HepG2 (cell line): ENCODE measurements around the gene ITIH3. TPM values are rescaled to one million over a fixed set of nuclear protein-coding genes. Genes with fewer than 3 reads are reported as not detected.
A peak's percentile ranks its signal among the peaks of the same experiment; 100 is the strongest.

ENCODE experiments used
- ATF1 ChIP-seq: IDR thresholded peaks from 2 replicates; pipeline ENCODE4 v1.6.1; 2016; ENCODE audit warnings: mild to moderate bottlenecking, control low read depth
- BCLAF1 ChIP-seq: fragments of 450-650 bp; IDR thresholded peaks from 2 replicates; pipeline ENCODE4 v1.6.1; 2017; ENCODE audit warnings: mild to moderate bottlenecking
- CHD4 ChIP-seq: fragments of 200-600 bp; sonication (generic); IDR thresholded peaks from 2 replicates; pipeline ENCODE4 v1.7.0; 2017; ENCODE audit warnings: mild to moderate bottlenecking, low read length, borderline replicate concordance
- HHEX ChIP-seq: IDR thresholded peaks from 2 replicates; pipeline ENCODE4 v1.6.1; 2016; ENCODE audit warnings: control low read depth
- KAT7 ChIP-seq: IDR thresholded peaks from 2 replicates; pipeline ENCODE4 v1.6.1; 2018; ENCODE audit warnings: borderline replicate concordance, missing compliant biosample characterization
- MXD3 ChIP-seq: IDR thresholded peaks from 2 replicates; pipeline ENCODE4 v1.6.1; 2016; ENCODE audit warnings: mild to moderate bottlenecking, missing biosample characterization, missing genetic modification reagents
- ONECUT2 ChIP-seq: sonication (generic); formaldehyde crosslinking; IDR thresholded peaks from 2 replicates; pipeline ENCODE4 v1.4.0; 2020; ENCODE audit warnings: missing genetic modification reagents
- PPARG ChIP-seq: conservative IDR thresholded peaks from 2 replicates; pipeline ENCODE4 v1.6.1; 2016; ENCODE audit warnings: missing biosample characterization, missing genetic modification reagents
- RELA ChIP-seq: sonication (generic); formaldehyde crosslinking; IDR thresholded peaks from 2 replicates; pipeline ENCODE4 v1.4.0; 2020; ENCODE audit warnings: missing genetic modification reagents
- RFX5 ChIP-seq: IDR thresholded peaks from 2 replicates; pipeline ENCODE4 v1.6.1; 2011; ENCODE audit warnings: low read depth, low read length, improper control_type of control experiment
- TBX3 ChIP-seq: fragments of 450-650 bp; IDR thresholded peaks from 2 replicates; pipeline ENCODE4 v1.6.1; 2017; ENCODE audit warnings: antibody characterized with exemption, mild to moderate bottlenecking, inconsistent platforms, borderline replicate concordance
- ZC3H13 ChIP-seq: sonication (generic); formaldehyde crosslinking; IDR thresholded peaks from 2 replicates; pipeline ENCODE4 v1.8.1; 2023; ENCODE audit warnings: mild to moderate bottlenecking, missing genetic modification reagents, moderate library complexity
- ZFP36 ChIP-seq: fragments of 150-350 bp; IDR thresholded peaks from 2 replicates; pipeline ENCODE4 v1.6.1; 2018; ENCODE audit warnings: borderline replicate concordance, low read length, low read depth; ENCODE audit not compliant: partially characterized antibody
- ZNF224 ChIP-seq: sonication (generic); formaldehyde crosslinking; IDR thresholded peaks from 2 replicates; pipeline ENCODE4 v1.5.0; 2020; ENCODE audit warnings: mild to moderate bottlenecking, missing genetic modification reagents
- ZNF264 ChIP-seq: sonication (generic); formaldehyde crosslinking; IDR thresholded peaks from 2 replicates; pipeline ENCODE4 v1.4.0; 2020; ENCODE audit warnings: missing genetic modification reagents
- ZNF281 ChIP-seq: sonication (generic); formaldehyde crosslinking; IDR thresholded peaks from 2 replicates; pipeline ENCODE4 v1.4.0; 2020; ENCODE audit warnings: missing genetic modification reagents, borderline replicate concordance
- ZNF33A ChIP-seq: sonication (generic); formaldehyde crosslinking; IDR thresholded peaks from 2 replicates; pipeline ENCODE4 v1.5.1; 2020; ENCODE audit warnings: missing genetic modification reagents, mild to moderate bottlenecking, moderate library complexity, borderline replicate concordance
- ZNF552 ChIP-seq: sonication (generic); formaldehyde crosslinking; IDR thresholded peaks from 2 replicates; pipeline ENCODE4 v1.9.0; 2022; ENCODE audit warnings: missing genetic modification reagents, mild to moderate bottlenecking, borderline replicate concordance
- ZNF574 ChIP-seq: sonication (generic); formaldehyde crosslinking; IDR thresholded peaks from 2 replicates; pipeline ENCODE4 v1.4.0; 2020; ENCODE audit warnings: missing genetic modification reagents
- ZNF740 ChIP-seq: sonication (generic); formaldehyde crosslinking; IDR thresholded peaks from 2 replicates; pipeline ENCODE4 v1.4.0; 2020; ENCODE audit warnings: missing genetic modification reagents
- polyA plus RNA-seq, 8 experiments: library from polyadenylated mRNA; depleted of rRNA in 3 of 8; stranded (reverse) in 7 of 8; unstranded in 1 of 8; fragments of >200 nt; fragmentation: Illumina TruSeq in 4 of 8; extraction: Trizol in 4 of 8; gene quantifications; 2 replicates each; pipeline versions ENCODE4 v1.2.1 to v1.2.3, GENCODE V29; 2011 to 2016; ENCODE audit warnings: low read depth in 4 of 8, missing spikeins in 1 of 8, mixed read lengths in 1 of 8; ENCODE audit not compliant: insufficient read depth in 1 of 8
- total RNA-seq, 5 experiments: library from RNA; depleted of rRNA; stranded (reverse); fragments of >200 nt; fragmentation: Illumina TruSeq; extraction: Trizol; gene quantifications; 2 replicates each; pipeline ENCODE4 v1.2.3, GENCODE V29; 2016; ENCODE audit warnings: low read depth in 1 of 5

Gene ITIH3
- total and polyA plus RNA-seq, 2 of the 13 experiments (the other 11 are each of a cell fraction or from before 2014, with no cell fraction given), result 105 to 632 TPM

GRCh38 chr3:52793702-52794611 lies 639 bp upstream of the ITIH3 start (continued):
- no peak for TF ChIP-seq TBX3
- 0 out of 2 replicates have a peak, but pooled peaks have one; percentile 19 for TF ChIP-seq ZNF552 (CRISPR knock-in tag)
- TF ChIP-seq ZNF740 (CRISPR knock-in tag), result no peak
- TF ChIP-seq RFX5, result no peak
- TF ChIP-seq ONECUT2, result no peak
- no peak for TF ChIP-seq ZFP36
- no peak for TF ChIP-seq ZNF33A (CRISPR knock-in tag)
- TF ChIP-seq PPARG (CRISPR knock-in tag), result peak; percentile 73; the same call in 1 of the 2 replicates
- TF ChIP-seq ZNF281 (CRISPR knock-in tag), result no peak
- TF ChIP-seq RELA, result 0 out of 2 replicates have a peak, but pooled peaks have one; percentile 29
- TF ChIP-seq MXD3 (CRISPR knock-in tag), result 0 out of 2 replicates have a peak, but pooled peaks have one; percentile 6
- no peak for TF ChIP-seq HHEX (CRISPR knock-in tag)
- TF ChIP-seq ZNF224 (CRISPR knock-in tag), result peak; percentile 85; the same call in 1 of the 2 replicates
- no peak for TF ChIP-seq ATF1
- TF ChIP-seq BCLAF1, result no peak
- TF ChIP-seq CHD4, result no peak
- TF ChIP-seq ZNF264 (CRISPR knock-in tag), result no peak
- no peak for TF ChIP-seq ZNF574
- no peak for TF ChIP-seq KAT7 (CRISPR knock-in tag)
- TF ChIP-seq ZC3H13 (CRISPR knock-in tag), result peak; percentile 9; the same call in 1 of the 2 replicates
